Activated CD4-positive, CD25-positive, alpha-beta regulatory T cell treated with anti-CD3 and anti-CD28 coated beads, Interleukin-2, amount 50 U/mL, for 16 hours (primary cell): ENCODE data around the gene RYR3.

Source experiments
- DNase-seq: peaks from one replicate; pipeline ENCODE4 v3.0.0-alpha.2; 2020; ENCODE audit warnings: low read depth, low spot score

Gene RYR3

GRCh38 chr15:33320017-33320416 is 9.2 kb downstream of the RYR3 start:
- no peak for DNase-seq

GRCh38 chr15:33322091-33322490 is 11.3 kb downstream of the RYR3 start:
- no peak for DNase-seq

GRCh38 chr15:33324609-33325008 is 13.8 kb downstream of the RYR3 start:
- DNase-seq, result no peak

GRCh38 chr15:33326908-33327307 is 16.1 kb downstream of the RYR3 start:
- no peak for DNase-seq

GRCh38 chr15:33328106-33328505 is 17.3 kb downstream of the RYR3 start:
- DNase-seq, result no peak

GRCh38 chr15:33329457-33329856 is 18.7 kb downstream of the RYR3 start:
- no peak for DNase-seq

- no peak for DNase-seq
Observed at GRCh38 chr15:33330931-33331330, 20.2 kb downstream of the RYR3 start.

- DNase-seq, result no peak
Observed at GRCh38 chr15:33341953-33342352, 31.2 kb downstream of the RYR3 start.

- no peak for DNase-seq
Observed at GRCh38 chr15:33343275-33343674, 32.5 kb downstream of the RYR3 start.

- DNase-seq, result no peak
Observed at GRCh38 chr15:33344111-33344510, 33.3 kb downstream of the RYR3 start.

GRCh38 chr15:33344530-33344929 is 33.8 kb downstream of the RYR3 start:
- no peak for DNase-seq

- DNase-seq, result no peak
Observed at GRCh38 chr15:33354411-33354810, 43.6 kb downstream of the RYR3 start.

GRCh38 chr15:33357845-33358244 is 47.1 kb downstream of the RYR3 start:
- DNase-seq, result no peak

GRCh38 chr15:33358306-33358705 is 47.5 kb downstream of the RYR3 start:
- no peak for DNase-seq

- no peak for DNase-seq
Observed at GRCh38 chr15:33360886-33361285, 50.1 kb downstream of the RYR3 start.

GRCh38 chr15:33369941-33370622 is 59.3 kb downstream of the RYR3 start:
- no peak for DNase-seq

- no peak for DNase-seq
Observed at GRCh38 chr15:33370623-33371020, 59.9 kb downstream of the RYR3 start.

- no peak for DNase-seq
Observed at GRCh38 chr15:33371159-33371558, 60.4 kb downstream of the RYR3 start.

GRCh38 chr15:33374226-33374914 is 63.6 kb downstream of the RYR3 start:
- DNase-seq, result no peak

- no peak for DNase-seq
Observed at GRCh38 chr15:33375236-33375635, 64.5 kb downstream of the RYR3 start.

- DNase-seq, result no peak
Observed at GRCh38 chr15:33377204-33377603, 66.4 kb downstream of the RYR3 start.

- no peak for DNase-seq
Observed at GRCh38 chr15:33378866-33379480, 68.2 kb downstream of the RYR3 start.

GRCh38 chr15:33380406-33380805 is 69.6 kb downstream of the RYR3 start:
- DNase-seq, result no peak
